HuH-7.5 (cell line): ENCODE results near the gene OR52E6.

Source experiments
- DNase-seq: peaks from one replicate; pipeline ENCODE4 v3.0.0; 2011; ENCODE audit warnings: low spot score

The OR52E6 gene

DNA sequence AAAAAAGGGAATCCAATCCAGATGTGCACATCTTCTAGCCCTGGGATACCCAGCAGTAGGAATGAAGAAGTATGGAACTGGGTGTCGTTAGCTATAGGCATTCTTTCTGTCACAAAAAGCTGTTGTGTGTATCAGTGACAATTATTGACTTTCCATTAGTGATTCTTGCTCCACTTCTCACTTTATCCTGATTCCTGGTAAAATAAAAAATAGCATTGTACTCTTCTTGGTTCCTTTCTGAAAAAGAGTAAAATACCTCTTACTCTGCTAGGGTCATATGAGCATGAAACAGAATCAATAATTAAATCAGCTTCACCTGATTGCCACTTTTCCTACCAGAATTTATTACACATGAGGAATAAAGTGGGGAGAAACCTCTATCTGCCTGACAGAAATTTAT lies at the start of gene OR52E6:
OR52E6 (minus strand) TSS at position 101 of the 400 bp plus-strand sequence; CDS start at position 101, 0 bp downstream.
- DNase-seq: no peak

DNA sequence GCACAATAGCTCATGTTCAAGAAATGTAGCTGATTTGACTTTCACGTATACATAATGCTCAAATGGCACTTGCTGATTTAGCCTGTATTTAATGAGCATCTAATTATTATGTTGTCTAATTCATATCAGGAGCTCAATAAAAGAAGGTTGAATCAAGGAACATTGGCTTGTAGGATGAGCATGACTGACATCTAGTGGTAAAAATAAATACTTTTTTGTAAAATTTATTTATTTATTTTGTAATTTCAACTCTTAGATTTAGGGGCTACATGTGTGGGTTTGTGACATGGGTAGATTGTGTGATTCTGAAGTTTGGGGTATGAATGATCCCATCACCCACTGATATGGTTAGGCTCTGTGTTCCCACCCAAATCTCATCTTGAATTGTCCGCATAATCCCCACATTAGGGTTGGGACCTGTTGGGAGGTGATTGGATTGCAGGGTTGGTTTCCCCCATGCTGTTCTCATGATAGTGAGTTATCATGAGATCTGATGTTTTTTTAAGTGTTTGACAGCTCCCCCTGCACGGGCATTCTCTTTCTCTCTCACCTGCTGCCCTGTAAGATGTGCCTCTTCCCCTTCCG lies 49.6 kb upstream of the OR52E6 start:
- DNase-seq: no peak

DNA sequence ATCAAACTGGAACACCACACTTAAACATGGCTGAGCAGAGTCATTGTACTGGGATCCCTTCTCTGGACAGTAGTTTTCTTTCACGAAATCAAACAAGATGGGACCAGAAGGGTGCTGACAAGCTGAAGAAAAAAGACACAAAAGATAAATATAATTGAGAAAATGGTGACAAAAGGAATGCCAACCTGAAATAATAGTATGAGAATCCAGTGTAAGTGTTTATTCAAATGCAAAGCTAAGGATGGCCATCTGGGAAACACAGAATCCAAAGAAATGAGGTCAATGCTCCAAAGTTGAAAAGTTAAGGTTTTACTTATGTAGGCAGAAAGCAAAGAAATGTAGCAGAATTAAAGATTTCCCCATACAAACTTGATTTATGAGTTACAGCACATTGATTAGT lies 46.0 kb upstream of the OR52E6 start:
- DNase-seq: no peak

DNA sequence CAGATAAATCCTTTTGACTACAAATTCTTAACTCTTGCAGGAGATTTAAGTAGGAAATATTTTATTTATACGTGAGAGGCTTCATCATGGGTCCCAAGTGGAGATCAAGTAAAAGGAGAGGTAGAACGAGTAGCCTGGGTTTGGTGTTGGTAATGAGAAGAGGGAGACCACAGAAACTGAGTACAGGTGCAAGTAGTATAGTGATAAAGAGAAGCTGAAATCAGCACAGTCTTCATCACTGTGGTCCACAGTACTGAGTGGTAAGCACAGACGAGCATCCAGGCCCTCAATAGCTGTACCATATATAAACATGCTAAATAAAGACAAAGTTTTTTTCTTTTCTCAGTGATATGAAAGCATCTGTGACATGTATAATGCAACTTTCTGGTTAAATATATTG lies 45.5 kb upstream of the OR52E6 start:
- DNase-seq: no peak

DNA sequence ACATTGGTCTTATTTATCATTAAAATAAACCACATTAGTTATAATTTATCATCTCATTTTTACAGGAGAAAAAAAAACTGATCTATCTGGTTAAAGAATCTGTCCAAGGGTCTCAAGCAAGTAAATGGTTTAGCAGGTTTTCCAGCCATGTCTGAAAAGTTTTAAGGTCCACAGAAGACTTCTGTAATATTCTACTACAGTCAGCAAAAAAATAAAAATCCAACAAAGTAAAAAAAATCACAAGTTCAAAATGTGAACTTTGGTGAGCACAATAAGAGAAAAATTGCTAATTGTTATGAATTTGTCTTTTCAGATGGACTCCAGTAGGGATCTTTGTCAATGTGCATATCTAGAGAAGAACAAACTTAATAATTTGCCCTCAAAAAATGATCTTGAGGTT lies 40.1 kb upstream of the OR52E6 start:
- DNase-seq: no peak

DNA sequence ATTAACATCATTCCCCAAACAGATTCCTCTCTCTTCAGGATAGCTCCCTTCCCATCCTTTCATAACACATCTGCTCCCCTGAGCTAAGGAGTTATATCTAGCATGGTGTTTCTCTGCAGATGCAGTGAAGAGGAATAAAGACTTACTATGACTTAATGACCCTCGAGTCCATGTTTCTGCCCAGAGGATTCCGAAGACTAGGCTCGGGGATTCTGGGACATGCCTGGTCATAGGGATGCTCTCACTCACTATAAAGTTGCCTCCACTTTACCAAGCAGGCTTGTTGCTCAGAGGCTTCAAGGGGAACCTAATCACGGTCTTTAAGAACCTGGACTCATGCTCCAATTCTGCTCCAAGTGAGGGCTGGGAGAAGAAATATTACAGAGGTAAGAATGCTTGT lies 38.6 kb upstream of the OR52E6 start, which contains the start of gene OR52E4:
OR52E4 (plus strand) TSS at position 301 of the 400 bp plus-strand sequence. CDS start 3,664 bp downstream, outside the sequence.
- DNase-seq: no peak

DNA sequence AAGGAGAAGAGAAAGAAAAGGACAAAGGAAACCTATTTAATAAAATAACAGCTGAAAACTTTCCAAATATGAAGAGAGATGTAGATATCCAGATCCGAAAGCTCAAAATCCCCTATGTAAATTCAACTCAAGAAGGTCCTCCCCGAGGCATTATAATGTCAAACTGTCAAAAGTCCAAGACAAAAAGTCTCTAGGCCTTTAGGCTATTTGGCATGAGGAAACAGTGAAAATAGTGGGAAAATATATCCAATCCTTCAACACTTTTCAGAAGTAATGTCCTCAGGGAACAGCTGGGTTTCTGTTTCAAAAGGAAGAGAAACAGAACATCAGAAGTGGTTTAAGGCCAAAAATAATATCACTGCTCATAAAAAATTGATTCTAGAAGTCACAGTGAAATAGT lies 36.9 kb upstream of the OR52E6 start:
- DNase-seq: no peak

DNA sequence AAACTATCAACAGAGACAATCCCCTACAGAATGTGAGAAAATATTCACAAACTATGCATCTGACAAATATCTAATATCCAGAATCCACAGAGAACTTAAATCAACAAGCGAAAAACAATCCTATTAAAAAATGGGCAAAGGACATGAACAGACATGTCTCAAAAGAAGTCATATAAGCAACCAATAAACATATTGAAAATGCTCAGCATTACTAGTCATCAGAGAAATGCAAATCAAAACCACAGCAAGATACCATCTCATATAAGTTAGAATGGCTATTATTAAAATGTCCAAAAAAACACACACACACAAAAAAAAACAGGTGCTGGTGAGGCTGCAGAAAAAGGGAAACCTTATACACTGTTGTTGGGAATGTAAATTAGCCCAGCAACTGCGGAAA lies 24.1 kb upstream of the OR52E6 start:
- no peak for DNase-seq

DNA sequence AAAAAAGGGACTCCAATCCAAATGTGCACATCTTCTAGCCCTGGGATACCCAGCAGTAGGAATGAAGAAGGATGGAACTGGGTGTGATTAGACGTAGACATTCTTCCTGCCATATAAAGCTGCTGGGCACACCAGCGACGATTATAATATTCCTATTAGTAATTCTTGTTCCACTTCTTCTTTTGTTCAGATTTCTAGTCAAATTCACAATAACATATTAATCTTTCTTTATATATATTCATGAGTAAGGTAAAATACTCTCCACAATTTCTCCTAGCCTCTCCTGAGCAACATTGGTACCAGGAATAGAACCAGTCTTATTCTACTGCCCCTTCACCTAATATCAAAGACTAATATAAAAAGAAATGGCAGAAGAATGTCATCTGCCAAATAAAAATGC lies 15.9 kb upstream of the OR52E6 start, which contains the start of gene OR52E8:
OR52E8 (minus strand) TSS at position 101 of the 400 bp plus-strand sequence; CDS start at position 101, 0 bp downstream.
- DNase-seq: no peak

DNA sequence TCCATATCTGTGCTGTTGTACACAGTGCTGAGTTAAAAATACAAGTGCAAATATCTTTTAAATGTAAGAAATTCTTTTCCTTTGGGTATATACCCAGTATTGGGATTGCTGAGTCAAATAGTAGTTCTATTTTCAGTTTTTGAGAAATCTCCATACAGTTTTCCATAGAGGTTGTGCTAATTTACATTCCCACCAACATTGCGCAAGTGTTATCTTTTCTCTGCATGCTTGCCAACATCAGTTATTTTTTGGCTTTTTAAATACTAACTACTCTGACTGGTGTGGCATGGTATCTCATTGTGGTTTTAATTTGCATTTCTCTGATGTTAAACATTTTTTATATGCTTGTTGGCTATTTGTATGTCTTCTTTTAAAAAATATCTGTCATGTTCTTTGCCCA lies 9.3 kb upstream of the OR52E6 start:
- DNase-seq: no peak

DNA sequence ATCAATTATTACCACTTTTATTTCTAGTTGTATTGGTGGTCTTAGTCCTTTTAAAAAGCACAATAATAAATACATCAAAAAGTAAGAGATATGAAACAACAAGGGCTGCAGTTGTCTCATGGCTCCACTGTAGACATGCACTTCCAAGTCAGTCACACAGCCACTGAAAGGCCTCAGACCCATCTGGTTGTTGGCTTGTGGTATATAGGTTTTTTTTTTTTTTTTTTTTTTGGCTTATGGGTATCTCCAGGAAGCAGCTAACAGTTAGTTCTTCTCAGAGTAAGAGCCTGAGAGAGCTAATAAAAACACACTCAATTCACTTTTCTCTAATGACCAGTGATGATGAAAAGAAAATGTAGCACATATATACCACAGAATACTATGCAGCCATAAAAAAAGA lies 6.0 kb upstream of the OR52E6 start:
- DNase-seq: no peak

DNA sequence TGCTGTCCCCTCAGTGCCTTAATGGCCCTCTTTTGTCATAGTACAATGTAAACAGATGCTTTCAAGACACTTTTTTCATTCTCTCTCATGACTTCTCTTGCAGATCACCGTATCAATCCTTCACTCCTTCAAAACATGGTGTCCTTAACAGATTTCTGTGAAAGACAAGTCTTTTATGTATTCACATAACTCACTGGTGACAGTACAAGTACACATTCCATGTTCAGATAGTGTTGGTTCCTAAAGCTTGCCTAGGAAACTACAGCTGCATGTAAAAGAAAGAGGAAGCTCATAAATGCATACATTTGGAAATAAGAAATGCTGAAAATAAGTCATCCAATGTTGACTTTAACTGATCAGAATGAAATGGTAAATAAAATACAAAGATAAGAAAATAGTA lies 5.0 kb upstream of the OR52E6 start:
- no peak for DNase-seq

DNA sequence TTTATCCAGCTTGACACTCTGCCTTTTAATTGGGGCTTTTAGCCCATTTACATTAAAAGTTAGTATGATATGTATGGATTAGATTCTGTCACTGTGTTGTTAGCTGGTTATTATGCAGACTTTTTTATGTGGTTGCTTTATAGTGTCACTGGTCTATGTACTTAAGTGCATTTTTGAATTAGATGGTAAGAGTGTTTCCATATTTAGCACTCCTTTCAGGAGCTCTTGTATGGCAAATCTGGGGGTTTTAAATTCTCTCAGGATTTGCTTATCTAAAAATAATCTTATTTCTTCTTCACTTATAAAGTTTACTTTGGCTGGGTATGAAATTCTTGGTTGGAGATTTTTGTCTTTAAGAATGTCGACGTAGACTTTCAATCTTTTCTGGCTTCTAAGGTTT lies 4.0 kb downstream of the OR52E6 start:
- no peak for DNase-seq

DNA sequence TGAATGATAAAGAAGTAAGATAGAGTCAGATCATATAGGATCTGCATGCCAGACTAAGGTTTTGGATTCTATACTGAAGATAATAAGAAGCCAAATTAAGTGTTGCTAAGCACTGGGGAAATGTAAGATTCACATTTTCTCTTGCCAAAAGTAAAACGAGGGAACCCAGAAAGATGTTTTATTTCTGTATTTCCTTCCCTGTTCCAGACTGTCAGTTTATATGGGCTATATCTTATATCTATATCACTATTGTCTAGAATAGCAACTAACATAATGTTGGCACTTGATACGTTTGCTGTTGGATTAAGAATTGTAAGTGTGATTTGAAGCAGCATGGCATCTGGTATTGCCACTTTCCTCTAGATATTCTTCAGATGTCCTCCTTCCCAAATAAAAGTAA lies 8.3 kb downstream of the OR52E6 start:
- no peak for DNase-seq

DNA sequence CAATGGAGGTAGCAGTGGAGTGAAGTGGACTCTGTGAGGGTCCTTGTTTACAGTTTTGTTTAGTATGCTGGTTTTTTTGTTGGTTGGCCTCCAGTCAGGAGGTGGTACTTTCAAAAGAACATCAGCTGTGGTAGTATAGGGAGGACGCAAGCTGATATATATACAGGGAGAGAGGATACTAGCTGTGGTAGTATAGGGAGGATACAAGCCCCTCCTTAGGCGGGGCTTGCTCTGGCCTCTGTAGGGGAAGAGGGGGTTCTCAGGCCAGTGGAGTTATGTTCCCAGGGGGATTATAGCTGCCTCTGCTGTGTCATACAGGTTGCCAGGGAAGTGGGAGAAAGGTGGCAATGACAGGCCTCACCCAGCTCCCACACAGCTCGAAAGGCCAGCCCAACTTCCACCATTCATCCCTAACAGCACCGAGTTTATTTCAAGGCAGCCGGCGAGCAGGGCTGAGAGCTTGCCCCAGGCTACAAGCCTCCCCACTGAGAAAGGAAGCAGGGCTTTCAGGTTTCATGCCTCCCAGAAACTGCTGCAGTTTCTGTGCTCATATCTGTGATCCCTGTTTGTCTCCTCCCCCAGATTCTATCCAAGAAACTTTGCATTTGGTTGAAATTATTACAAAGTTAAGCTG lies 10.4 kb downstream of the OR52E6 start:
- DNase-seq: no peak

DNA sequence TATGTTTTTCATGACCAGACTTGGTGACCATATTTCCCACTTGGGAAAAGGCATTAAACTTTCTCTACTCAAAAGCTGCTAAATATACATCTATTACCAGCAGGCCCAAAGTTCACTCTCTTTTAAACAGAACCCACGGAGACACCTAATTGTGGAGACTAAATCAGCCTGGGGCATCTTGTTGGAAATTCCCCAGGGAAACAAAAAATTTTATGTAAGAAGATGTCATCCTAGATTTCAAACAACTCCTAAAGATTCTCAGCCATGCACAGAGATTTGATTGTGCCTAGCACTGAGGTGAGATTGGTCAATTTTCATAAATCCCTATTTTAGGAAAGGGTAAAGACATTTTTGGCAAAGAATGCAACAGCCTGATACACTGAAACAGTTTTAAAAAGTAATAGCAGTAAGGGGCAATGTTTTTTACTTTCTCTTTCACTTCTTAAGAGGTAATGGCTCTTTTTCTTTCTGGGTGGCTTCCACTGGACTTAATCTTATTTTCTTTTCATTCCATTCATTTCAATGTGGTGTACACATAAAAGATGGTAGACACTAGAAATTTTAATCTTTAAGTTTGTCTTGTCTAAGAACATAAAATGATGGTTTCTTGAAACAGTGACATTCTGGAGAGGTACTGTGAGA lies 23.3 kb downstream of the OR52E6 start:
- DNase-seq: no peak

DNA sequence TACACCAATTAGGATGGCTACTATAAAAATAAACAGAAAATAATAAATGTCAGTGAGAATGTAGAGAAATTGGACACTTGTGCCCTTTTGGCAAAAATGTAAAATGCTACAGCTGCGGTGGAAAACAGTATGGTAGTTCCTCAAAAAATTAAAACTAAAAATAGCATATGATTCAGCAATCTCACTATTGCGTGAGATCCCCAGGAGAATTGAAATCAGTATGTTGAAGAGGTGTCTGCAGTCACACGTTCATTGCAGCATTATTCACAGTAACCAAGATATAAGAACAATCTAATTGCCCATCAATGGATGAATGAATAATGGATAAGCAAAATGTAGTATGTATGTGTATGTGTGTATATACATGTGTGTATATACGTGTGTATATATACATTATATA lies 26.2 kb downstream of the OR52E6 start:
- no peak for DNase-seq

DNA sequence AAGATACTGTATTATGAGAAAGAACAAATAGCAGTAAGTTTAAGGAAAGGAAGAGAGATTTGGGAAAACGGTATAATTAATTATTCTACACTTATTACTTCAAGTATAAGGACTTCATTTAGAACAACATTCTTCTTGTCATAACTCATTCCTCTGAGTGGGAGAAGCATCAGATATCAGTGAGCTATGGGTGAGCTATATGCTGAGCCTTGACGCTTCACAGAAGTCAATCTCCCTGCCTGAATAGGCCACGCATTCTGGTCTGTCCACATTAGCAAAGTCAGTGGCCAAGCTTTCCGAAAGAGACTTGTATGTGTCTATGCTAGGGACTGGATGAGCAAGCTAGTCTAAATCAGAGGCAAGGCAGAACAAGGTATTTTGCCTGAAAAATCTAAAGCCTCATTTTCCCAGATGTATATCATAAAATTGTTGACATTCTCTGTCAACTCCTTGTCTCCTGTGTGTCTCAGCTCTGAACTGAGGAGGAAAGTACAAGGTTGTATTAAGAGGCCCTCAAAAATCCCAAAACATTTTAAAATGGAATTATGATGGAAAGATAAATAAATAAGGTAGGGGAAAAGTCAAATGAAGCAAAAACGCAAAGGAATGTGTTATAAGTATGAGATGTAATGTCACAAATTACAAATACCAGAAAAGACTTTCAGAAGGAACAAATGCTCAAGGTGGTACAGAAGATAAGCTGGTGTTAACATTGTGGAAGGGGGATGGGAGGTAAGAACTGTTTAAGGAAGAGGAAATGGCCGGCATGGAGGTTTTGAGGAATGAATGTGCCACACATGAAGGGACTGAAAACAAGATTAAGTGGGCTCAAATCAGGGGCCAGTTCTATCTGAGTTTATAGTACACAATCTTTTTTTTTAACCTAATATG lies 31.5 kb downstream of the OR52E6 start:
- no peak for DNase-seq

DNA sequence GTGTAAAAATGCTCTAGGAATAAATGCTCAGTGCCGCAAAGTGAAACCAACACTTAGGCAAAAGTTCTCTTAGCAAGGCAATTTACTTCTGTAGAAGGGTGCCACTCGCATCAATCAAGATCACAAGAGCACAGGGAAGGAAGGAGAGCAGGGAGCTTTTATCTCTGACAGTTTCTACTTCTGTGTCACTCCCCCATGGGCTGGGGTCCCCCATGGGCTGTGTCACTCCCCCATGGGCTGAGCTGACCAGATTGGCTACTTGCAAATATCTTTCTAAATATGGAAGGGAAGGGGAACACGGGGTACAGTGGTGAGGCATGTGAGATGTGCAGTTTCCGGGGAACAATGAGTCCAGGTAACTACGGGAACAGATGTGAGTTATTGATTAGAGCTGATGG lies 32.6 kb downstream of the OR52E6 start:
- DNase-seq: no peak

DNA sequence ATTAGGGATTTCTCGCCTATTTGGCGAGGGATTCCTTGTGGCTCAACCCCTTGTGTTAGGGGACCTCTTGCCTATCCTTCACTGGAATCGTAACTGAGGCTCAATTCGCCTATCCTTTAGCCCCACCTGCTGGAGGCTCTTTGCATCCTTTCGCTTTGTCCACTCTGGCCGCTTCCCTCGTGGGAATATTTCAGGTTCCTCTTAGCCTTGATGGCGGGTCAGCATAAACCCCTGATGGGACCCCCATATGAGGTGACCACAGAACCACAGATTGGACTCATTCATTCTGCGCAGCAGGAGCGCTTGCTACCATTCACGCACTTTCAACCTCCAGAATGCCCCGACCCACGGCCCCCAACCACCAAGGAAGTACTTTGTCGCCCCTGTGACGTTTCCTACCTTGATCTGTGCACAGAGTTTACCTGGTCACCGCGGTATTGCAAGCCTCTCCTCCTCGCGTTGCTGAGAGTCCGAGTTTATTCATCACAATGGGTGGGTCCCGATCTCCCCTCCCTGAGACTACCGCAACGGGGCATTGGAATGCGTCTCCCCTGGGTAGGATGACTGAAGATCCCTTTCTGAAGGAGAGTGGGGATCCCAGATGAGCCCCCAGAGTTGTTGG lies 33.1 kb downstream of the OR52E6 start, which contains the start of gene OR52N2:
OR52N2 (plus strand) TSS at position 425 of the 622 bp plus-strand sequence. CDS start 11,412 bp downstream, outside the sequence.
- no peak for DNase-seq

DNA sequence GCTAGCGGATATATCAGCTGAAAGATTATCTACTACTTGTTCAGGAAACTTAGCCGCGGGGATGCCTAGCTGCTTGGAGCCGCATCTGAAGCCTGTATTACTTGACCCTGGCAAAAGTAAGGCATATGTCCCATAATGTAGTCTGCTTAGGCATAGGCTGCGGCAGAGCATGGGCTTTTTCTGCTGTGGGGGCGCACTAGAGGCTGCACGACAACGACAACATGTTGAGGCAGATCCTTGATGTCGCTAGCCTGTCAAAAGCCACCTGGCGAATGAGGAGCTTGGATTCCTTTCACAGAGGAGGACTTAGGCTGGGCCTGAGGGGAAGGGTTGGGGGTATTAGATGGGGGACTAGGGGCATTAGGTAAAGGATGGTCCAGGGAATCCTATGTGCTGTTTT lies 34.1 kb downstream of the OR52E6 start:
- no peak for DNase-seq

DNA sequence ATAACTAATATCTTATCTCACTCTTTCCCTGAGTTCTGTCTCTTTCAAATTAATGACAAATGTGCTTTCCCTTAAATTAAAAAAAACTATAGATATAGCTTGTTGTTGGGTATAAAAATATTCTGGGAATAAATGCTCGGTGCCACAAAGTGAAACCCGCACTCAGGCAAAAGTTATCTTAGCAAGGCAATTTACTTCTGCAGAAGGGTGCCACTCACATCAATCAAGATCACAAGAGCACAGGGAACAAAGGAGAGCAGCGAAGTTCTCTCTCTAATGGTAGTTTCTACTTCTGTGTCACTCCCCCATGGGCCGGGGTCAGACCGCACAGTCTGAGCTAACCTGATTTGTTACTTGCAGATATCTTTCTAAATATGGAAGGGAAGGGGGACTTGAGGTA lies 37.7 kb downstream of the OR52E6 start:
- no peak for DNase-seq
